ENCODE results near the gene CHST12.

The CHST12 gene

DNA sequence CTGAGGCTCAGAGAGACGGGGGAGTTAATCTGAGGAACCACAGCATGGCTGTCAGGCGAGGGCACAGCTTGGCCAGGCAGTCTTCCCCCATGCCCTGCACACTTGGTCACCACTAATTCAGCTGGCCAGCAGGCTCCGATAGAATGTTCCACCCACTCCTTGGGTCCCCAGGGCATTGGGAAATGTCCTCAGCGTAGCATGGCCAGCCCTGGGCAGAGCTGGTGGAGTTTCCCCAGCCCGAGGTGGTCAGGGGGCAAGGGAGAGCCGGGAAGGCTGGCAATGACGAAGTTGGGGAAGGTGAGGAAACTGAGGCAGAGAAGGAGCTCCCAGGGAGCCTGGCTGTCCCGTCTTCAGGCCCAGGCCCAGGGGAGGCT lies 84.8 kb downstream of the CHST12 start:
- TF ChIP-seq, protein P1, sequence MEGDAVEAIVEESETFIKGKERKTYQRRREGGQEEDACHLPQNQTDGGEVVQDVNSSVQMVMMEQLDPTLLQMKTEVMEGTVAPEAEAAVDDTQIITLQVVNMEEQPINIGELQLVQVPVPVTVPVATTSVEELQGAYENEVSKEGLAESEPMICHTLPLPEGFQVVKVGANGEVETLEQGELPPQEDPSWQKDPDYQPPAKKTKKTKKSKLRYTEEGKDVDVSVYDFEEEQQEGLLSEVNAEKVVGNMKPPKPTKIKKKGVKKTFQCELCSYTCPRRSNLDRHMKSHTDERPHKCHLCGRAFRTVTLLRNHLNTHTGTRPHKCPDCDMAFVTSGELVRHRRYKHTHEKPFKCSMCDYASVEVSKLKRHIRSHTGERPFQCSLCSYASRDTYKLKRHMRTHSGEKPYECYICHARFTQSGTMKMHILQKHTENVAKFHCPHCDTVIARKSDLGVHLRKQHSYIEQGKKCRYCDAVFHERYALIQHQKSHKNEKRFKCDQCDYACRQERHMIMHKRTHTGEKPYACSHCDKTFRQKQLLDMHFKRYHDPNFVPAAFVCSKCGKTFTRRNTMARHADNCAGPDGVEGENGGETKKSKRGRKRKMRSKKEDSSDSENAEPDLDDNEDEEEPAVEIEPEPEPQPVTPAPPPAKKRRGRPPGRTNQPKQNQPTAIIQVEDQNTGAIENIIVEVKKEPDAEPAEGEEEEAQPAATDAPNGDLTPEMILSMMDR (IDR thresholded peaks at IDR 0.05; ENCODE audit: insufficient read depth, low read length, missing control alignments) = no peak
- DNase-seq (ENCODE audit: low read depth, low spot score) = no peak
- no peak overlapping the region for H3K4me3 ChIP-seq (ENCODE audit: low read depth, low read length)
- CTCF ChIA-PET = interaction anchor here (0.7 to 2.2 kb wide), 6 partner anchors 10 to 192 kb away, joined by 3 to 10 read pairs (median 4); no protein-coding TSS in a partner anchor
- POLR2A ChIA-PET = no interaction called here

DNA sequence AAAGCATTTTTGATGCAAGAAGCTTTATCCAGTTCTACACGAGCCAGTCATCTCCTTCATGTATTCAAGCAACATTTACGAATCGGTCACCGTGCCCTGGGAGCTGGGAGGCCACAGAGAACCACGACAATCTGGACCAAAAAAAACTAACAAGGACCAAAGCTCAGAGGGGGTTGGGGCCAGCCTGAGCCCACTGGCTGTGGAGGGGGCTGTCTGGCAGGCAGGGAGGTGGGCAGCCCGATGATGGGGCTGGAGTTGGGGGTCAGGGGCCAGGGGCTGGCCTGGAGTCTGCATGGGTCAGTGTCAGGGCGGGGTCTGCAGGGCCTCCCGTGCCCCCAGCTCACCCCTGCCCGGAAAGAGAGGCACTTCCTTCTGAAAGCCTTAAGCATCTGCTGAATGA lies 85.3 kb downstream of the CHST12 start:
- DNase-seq (ENCODE audit: low read depth, low spot score) = no peak
- ChIA-PET POLR2A (no interaction called here), CTCF (interaction anchor here (0.8 to 2.2 kb wide), 5 partner anchors 10 to 191 kb away, joined by 3 to 10 read pairs (median 4); no protein-coding TSS in a partner anchor)

DNA sequence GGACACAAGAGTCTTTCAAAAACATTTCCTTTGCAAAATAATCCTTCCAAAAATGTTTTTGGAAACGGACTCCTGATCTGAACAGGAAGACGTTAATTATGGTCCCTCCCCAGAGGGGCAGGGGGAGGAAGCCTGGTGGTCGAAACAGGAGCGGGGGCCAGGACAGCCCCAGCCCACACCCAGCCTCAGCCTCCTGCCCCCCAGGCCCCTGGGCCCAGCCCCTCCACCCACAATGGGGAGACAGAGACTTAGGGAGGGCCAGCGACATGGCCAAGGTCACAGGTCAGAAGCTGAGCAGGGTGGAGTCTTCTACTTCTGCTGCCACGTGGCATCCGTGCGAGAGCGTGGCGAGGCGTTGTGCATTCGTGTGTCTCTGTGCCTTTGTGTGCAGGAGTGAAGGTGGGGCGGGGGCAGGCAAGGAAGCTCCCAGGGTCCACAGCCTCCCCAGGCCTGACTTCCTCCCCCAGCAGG lies 86.8 kb downstream of the CHST12 start:
- no peak for DNase-seq (ENCODE audit: low read depth, low spot score)
- no peak overlapping the region for H3K4me3 ChIP-seq (ENCODE audit: low read depth, low read length)
- TF ChIP-seq, protein P1 (IDR thresholded peaks at IDR 0.05; ENCODE audit: insufficient read depth, low read length, missing control alignments) = no peak
- ChIA-PET CTCF (interaction anchor here (1.0 kb wide), 1 partner anchor 10 kb away, joined by 3 read pairs; no protein-coding TSS in a partner anchor), POLR2A (no interaction called here)

More for the DNA sequence above, 85.3 kb downstream of the CHST12 start:
- TF ChIP-seq, protein P1 (IDR thresholded peaks at IDR 0.05; ENCODE audit: insufficient read depth, low read length, missing control alignments) = no peak
- H3K4me3 ChIP-seq (ENCODE audit: low read depth, low read length) = no peak overlapping the region

DNA sequence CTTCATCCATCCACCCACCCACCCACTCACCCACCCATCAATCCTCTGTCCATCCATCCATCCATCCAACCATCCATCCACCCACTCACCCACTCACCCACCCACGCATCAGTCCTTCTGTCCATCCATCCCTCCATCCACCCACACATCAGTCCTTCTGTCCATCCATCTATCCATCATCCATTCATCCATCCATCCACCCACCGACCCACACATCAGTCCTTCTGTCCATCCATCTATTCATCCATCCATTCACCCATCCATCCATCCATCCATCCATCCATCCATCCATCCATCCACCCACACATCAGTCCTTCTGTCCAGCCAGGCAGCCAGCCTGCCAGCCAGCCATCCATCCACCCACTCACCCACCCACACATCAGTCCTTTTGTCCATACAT lies 88.6 kb downstream of the CHST12 start:
- ChIA-PET POLR2A (no interaction called here), CTCF (interaction anchor here (1.7 kb wide), 1 partner anchor 14 kb away, joined by 6 read pairs; no protein-coding TSS in a partner anchor)
- no peak for DNase-seq (ENCODE audit: low read depth, low spot score)

DNA sequence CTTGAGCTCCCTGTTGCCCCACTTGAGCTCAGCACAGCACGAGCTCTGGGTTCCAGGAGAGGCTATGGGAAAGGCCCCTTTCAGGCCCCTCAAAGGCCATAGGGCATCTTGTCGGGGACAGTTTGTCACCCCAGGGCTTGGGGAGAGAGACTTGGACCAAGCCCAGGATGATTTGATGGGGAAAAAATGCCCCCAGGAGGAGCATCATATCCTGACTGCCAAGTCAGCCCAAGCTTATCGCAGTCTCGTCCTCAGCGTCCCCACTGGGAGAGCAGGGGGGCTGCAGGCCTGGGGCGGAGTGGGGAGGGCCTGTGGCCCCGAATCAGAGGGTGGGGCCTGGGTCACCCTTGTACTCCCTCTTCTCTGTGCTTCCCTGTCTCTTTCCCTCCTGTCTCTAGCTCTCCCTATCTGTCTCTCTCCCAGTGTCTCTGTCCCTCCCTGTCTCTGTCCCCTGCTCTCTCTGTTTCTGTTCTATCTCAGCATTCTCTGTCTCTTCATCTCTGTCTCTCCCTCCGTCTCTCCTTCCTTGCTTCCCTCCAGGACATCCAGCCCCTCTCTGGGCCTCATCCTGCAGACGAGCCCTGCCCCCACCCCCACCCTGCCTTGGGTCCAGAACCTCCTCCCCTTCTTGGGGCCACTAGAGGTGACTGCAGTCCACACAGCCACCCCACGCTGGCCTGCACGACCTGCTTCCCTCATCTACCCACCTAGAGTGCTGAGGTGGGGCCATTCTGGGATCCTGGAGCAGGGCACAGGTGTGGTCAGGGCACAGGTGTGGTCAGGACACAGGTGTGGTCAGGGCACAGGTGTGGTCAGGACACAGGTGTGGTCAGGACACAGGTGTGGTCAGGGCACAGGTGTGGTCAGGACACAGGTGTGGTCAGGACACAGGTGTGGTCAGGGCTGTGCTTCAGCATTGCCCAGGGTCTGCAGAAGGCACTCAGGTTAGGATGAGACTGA lies 90.1 kb downstream of the CHST12 start:
- CTCF ChIA-PET = interaction anchor here (0.9 to 1.7 kb wide), 3 partner anchors 15 to 25 kb away, joined by 3 to 6 read pairs (median 4); no protein-coding TSS in a partner anchor
- H3K4me3 ChIP-seq (ENCODE audit: low read depth, low read length) = no peak overlapping the region
- TF ChIP-seq, protein P1 (IDR thresholded peaks at IDR 0.05; ENCODE audit: insufficient read depth, low read length, missing control alignments) = no peak
- no peak for DNase-seq (ENCODE audit: low read depth, low spot score)
- POLR2A ChIA-PET = no interaction called here

More for the DNA sequence above, 88.6 kb downstream of the CHST12 start:
- no peak overlapping the region for H3K4me3 ChIP-seq (ENCODE audit: low read depth, low read length)
- TF ChIP-seq, protein P1 (IDR thresholded peaks at IDR 0.05; ENCODE audit: insufficient read depth, low read length, missing control alignments) = no peak

Data from AG04449 (cell line).